ENCODE results near the gene TNPO1. TPM values are rescaled to one million over a fixed set of nuclear protein-coding genes. Genes with fewer than 3 reads are reported as not detected.
A peak's percentile ranks its signal among the peaks of the same experiment; 100 is the strongest.

TNPO1 gene
- total and polyA plus RNA-seq, 2 of the 13 experiments (the other 11 are each of a cell fraction or from before 2014, with no cell fraction given) = 26.7 to 123 TPM

- TF ChIP-seq FOXA3 (CRISPR knock-in tag; IDR thresholded peaks at IDR 0.05) (peak; percentile 14; the same call in 1 of the 2 replicates), ZNF234 (CRISPR knock-in tag; conservative IDR thresholded peaks at IDR 0.05) (no peak), PCBP1 (IDR thresholded peaks at IDR 0.05; ENCODE audit: borderline replicate concordance, low read depth, low read length) (no peak), HDAC2 (CRISPR knock-in tag; IDR thresholded peaks at IDR 0.05) (no peak; the same call in 1 of the 2 replicates), RFX5 (IDR thresholded peaks at IDR 0.05; ENCODE audit: low read depth, low read length) (0 out of 2 replicates have a peak, but pooled peaks have one; percentile 29), JARID2 (CRISPR knock-in tag; IDR thresholded peaks at IDR 0.05; ENCODE audit: insufficient replicate concordance) (no peak), ZNF549 (CRISPR knock-in tag; IDR thresholded peaks at IDR 0.05) (peak; percentile 65; the same call in 1 of the 2 replicates), ZXDC (CRISPR knock-in tag; IDR thresholded peaks at IDR 0.05) (peak; percentile 54; the same call in 1 of the 2 replicates), NR2C2 (CRISPR knock-in tag; IDR thresholded peaks at IDR 0.05; ENCODE audit: borderline replicate concordance) (peak; percentile 40), PRDM15 (CRISPR knock-in tag; IDR thresholded peaks at IDR 0.05) (peak; percentile 27), ZNF652 (CRISPR knock-in tag; IDR thresholded peaks at IDR 0.05; ENCODE audit: borderline replicate concordance, low read depth) (0 out of 2 replicates have a peak, but pooled peaks have one; percentile 31), ATAD3A (CRISPR knock-in tag; IDR thresholded peaks at IDR 0.05) (no peak), ZNF792 (CRISPR knock-in tag; IDR thresholded peaks at IDR 0.05) (no peak), PATZ1 (CRISPR knock-in tag; IDR thresholded peaks at IDR 0.05) (no peak), ZNF660 (CRISPR knock-in tag; IDR thresholded peaks at IDR 0.05; ENCODE audit: borderline replicate concordance, low read depth) (no peak), HNRNPL (IDR thresholded peaks at IDR 0.05; ENCODE audit: low read depth, low read length) (no peak), ZSCAN25 (CRISPR knock-in tag; IDR thresholded peaks at IDR 0.05) (peak; percentile 25; the same call in 1 of the 2 replicates)
These were observed at the start of gene TNPO1 (continued) for GRCh38 chr5:72816284-72817075.
